Measurements from ENCODE around the gene CYP4A11.
"Not testable (repeated sequence)": the region's sequence is repeated elsewhere in the genome, so short reads cannot be mapped to it uniquely, and the experiment has no call there.

Gene CYP4A11

DNA sequence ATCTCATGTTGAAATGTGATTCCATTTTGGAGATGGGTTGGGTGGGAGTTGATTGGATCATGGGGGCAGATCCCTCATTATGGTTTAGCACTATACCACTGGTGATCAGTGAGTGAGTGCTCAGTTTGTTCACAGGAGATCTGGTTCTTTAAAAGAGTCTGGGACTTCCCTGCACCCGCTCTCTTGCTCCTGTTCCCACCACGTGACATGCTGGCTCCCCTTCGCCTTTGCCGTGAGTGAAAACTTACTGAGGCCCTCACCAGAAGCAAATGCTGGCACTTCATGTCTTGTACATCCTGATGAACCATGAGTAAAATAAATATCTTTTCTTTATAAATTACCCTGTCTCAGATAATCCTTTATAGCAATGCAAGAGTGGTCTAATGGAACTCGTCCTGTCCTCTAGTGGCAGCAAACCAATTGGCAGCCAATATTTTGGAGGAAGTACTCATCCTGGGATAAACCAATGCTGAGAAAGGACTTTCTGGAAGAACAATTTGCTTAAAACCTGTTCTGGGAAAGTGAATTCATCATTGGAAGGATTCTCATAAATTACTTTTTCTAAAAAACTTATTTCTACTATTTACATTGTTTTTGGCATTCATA lies 27.8 kb upstream of the CYP4A11 start:
- peaks cover 4% of the 10 kb centered on the region for H3K27me3 ChIP-seq (ENCODE audit: insufficient read depth, low read length, poor library complexity)
- H4K20me1 ChIP-seq (ENCODE audit: insufficient read depth, low read length) = no peaks in the 10 kb centered on the region
- H3K36me3 ChIP-seq (ENCODE audit: insufficient read depth, low read length) = no peaks in the 10 kb centered on the region
- H2AFZ ChIP-seq (ENCODE audit: low read depth, low read length) = no peak overlapping the region
- H3K4me1 ChIP-seq (ENCODE audit: insufficient read depth, low read length) = no peaks in the 10 kb centered on the region
- no peaks in the 10 kb centered on the region for H3K79me2 ChIP-seq (ENCODE audit: insufficient read depth, low read length)
- TF ChIP-seq, protein P1, sequence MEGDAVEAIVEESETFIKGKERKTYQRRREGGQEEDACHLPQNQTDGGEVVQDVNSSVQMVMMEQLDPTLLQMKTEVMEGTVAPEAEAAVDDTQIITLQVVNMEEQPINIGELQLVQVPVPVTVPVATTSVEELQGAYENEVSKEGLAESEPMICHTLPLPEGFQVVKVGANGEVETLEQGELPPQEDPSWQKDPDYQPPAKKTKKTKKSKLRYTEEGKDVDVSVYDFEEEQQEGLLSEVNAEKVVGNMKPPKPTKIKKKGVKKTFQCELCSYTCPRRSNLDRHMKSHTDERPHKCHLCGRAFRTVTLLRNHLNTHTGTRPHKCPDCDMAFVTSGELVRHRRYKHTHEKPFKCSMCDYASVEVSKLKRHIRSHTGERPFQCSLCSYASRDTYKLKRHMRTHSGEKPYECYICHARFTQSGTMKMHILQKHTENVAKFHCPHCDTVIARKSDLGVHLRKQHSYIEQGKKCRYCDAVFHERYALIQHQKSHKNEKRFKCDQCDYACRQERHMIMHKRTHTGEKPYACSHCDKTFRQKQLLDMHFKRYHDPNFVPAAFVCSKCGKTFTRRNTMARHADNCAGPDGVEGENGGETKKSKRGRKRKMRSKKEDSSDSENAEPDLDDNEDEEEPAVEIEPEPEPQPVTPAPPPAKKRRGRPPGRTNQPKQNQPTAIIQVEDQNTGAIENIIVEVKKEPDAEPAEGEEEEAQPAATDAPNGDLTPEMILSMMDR (IDR thresholded peaks at IDR 0.05; ENCODE audit: borderline replicate concordance, extremely low read depth, low read length, poor library complexity, severe bottlenecking) = peak; percentile 39
- TF ChIP-seq EZH2 (IDR thresholded peaks at IDR 0.05; ENCODE audit: borderline replicate concordance, low read depth, low read length, severe bottlenecking) = no peak
- H3K4me3 ChIP-seq (ENCODE audit: low read depth in 1 of 2, low read length in 2 of 2) = no peak overlapping the region
- H3K4me2 ChIP-seq (ENCODE audit: insufficient read depth, low read length) = no peak overlapping the region
- ATAC-seq (ENCODE audit: insufficient read depth, low read depth) (no peak), DNase-seq (no peak)
- no peaks in the 10 kb centered on the region for H3K9me3 ChIP-seq (ENCODE audit: insufficient read depth, low read length, severe bottlenecking)
- H3K9ac ChIP-seq (ENCODE audit: low read depth, low read length) = no peak overlapping the region
- no peak overlapping the region for H3K27ac ChIP-seq (ENCODE audit: low read length)

DNA sequence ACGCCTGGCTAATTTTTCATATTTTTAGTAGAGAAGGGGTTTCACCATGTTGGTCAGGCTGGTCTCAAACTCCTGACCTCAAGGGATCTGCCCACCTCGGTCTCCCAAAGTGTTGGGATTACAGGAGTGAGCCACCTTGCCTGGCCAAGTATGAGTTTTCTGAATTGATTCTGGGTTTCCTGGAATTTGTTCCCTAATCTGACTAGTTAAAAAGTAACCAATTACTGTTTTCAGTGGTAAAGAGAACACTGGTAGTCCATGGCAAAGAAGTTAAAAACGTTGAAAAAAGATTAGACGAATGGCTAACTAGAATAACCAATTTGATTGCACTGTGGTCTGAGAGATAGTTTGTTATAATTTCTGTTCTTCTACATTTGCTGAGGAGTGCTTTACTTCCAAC lies 21.0 kb upstream of the CYP4A11 start:
- H3K27me3 ChIP-seq (ENCODE audit: insufficient read depth, low read length, poor library complexity); H3K4me3 ChIP-seq (ENCODE audit: low read depth in 1 of 2, low read length in 2 of 2); H3K36me3 ChIP-seq (ENCODE audit: insufficient read depth, low read length); H3K79me2 ChIP-seq (ENCODE audit: insufficient read depth, low read length); DNase-seq; H2AFZ ChIP-seq (ENCODE audit: low read depth, low read length); H3K27ac ChIP-seq (ENCODE audit: low read length); H4K20me1 ChIP-seq (ENCODE audit: insufficient read depth, low read length); H3K4me2 ChIP-seq (ENCODE audit: insufficient read depth, low read length); ATAC-seq (ENCODE audit: insufficient read depth, low read depth); H3K9me3 ChIP-seq (ENCODE audit: insufficient read depth, low read length, severe bottlenecking); H3K9ac ChIP-seq (ENCODE audit: low read depth, low read length); H3K4me1 ChIP-seq (ENCODE audit: insufficient read depth, low read length): not testable (repeated sequence)

DNA sequence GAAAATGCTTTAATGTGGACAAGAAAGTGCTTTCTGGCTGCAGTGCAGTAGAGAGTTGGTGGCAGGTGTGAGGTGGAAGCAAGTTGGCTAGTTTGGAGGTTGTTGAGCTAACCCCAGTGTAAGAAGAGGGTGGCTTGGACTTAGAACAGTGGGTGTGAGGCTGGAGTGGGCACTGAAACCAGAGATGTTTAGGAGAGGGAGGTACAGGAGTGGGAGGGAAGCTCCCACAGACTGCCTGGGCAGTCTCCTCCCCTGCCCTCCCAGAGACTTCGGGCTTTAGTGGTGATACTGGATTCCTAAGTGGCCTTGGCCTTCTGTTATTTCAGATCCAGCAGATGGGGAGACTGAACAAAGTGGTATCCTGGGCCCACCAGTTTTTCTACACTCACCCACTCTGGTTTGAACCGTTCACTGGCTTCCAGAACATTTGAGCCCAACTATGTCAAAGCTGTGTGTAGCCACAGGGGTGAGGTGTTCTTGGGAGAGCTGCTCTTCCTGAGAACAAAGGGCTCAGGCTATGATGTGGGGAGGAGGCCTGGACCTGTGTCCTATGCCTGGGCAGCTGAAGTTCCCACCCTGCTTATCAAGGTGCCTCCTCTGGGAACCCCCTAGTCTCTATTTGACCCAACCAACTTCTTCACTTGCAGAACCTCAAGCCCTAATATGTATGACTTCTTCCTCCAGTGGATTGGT lies 19.9 kb upstream of the CYP4A11 start:
- no peaks in the 10 kb centered on the region for H3K79me2 ChIP-seq (ENCODE audit: insufficient read depth, low read length)
- ATAC-seq (ENCODE audit: insufficient read depth, low read depth) (no peak), DNase-seq (no peak)
- no peak overlapping the region for H3K9ac ChIP-seq (ENCODE audit: low read depth, low read length)
- peaks cover 4% of the 10 kb centered on the region for H3K27me3 ChIP-seq (ENCODE audit: insufficient read depth, low read length, poor library complexity)
- no peak overlapping the region for H3K4me3 ChIP-seq (ENCODE audit: low read depth in 1 of 2, low read length in 2 of 2)
- TF ChIP-seq EZH2 (IDR thresholded peaks at IDR 0.05; ENCODE audit: borderline replicate concordance, low read depth, low read length, severe bottlenecking) = no peak
- TF ChIP-seq, protein P1 (IDR thresholded peaks at IDR 0.05; ENCODE audit: borderline replicate concordance, extremely low read depth, low read length, poor library complexity, severe bottlenecking) = no peak
- H2AFZ ChIP-seq (ENCODE audit: low read depth, low read length) = no peak overlapping the region
- H3K27ac ChIP-seq (ENCODE audit: low read length) = no peak overlapping the region
- H3K4me2 ChIP-seq (ENCODE audit: insufficient read depth, low read length) = no peak overlapping the region
- H3K4me1 ChIP-seq (ENCODE audit: insufficient read depth, low read length) = no peaks in the 10 kb centered on the region
- no peaks in the 10 kb centered on the region for H4K20me1 ChIP-seq (ENCODE audit: insufficient read depth, low read length)
- no peaks in the 10 kb centered on the region for H3K36me3 ChIP-seq (ENCODE audit: insufficient read depth, low read length)
- H3K9me3 ChIP-seq (ENCODE audit: insufficient read depth, low read length, severe bottlenecking) = no peaks in the 10 kb centered on the region

DNA sequence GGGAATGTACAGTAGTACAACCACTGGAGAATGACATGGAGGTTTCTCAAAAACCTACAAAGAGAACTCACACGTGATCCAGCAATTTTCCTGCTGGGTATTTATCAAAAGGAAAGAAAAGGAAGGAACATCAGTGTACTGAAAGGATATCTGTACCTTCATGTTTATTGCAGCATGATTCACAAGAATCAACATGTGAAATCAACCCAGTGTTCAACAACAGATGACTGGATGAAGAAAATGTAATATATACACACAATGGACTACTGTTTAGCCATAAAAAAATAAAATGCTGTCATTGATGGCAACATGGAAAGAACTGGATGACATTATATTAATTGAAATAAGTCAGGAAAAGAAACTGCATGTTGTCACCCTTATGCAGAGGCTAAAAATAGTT lies 19.0 kb upstream of the CYP4A11 start:
- H3K9ac ChIP-seq (ENCODE audit: low read depth, low read length) = no peak overlapping the region
- ATAC-seq (ENCODE audit: insufficient read depth, low read depth) (no peak), DNase-seq (no peak)
- no peak overlapping the region for H2AFZ ChIP-seq (ENCODE audit: low read depth, low read length)
- H3K9me3 ChIP-seq (ENCODE audit: insufficient read depth, low read length, severe bottlenecking) = no peaks in the 10 kb centered on the region
- H4K20me1 ChIP-seq (ENCODE audit: insufficient read depth, low read length) = no peaks in the 10 kb centered on the region
- no peaks in the 10 kb centered on the region for H3K36me3 ChIP-seq (ENCODE audit: insufficient read depth, low read length)
- no peaks in the 10 kb centered on the region for H3K79me2 ChIP-seq (ENCODE audit: insufficient read depth, low read length)
- no peaks in the 10 kb centered on the region for H3K4me1 ChIP-seq (ENCODE audit: insufficient read depth, low read length)
- H3K4me3 ChIP-seq (ENCODE audit: low read depth in 1 of 2, low read length in 2 of 2) = no peak overlapping the region
- H3K27ac ChIP-seq (ENCODE audit: low read length) = no peak overlapping the region
- no peak overlapping the region for H3K4me2 ChIP-seq (ENCODE audit: insufficient read depth, low read length)
- TF ChIP-seq, protein P1 (IDR thresholded peaks at IDR 0.05; ENCODE audit: borderline replicate concordance, extremely low read depth, low read length, poor library complexity, severe bottlenecking) = no peak
- TF ChIP-seq EZH2 (IDR thresholded peaks at IDR 0.05; ENCODE audit: borderline replicate concordance, low read depth, low read length, severe bottlenecking) = no peak
- peaks cover 4% of the 10 kb centered on the region for H3K27me3 ChIP-seq (ENCODE audit: insufficient read depth, low read length, poor library complexity)

DNA sequence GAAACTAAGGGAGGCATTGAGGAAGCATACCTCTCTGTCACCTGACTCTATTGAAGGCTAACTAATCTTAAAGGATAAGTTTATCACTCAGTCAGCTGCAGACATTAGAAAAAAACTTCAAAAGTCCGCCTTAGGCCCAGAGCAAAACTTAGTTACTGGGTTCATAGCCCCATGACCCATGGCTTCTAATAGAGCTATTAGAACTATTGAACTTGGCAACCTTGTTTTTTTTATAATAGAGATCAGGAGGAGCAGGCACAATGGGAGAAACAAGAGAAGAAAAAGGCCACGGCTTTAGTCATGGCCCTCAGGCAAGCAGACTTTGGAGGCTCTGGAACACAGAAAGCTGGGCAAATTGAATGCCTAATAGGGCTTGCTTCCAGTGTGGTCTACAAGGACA lies 13.8 kb upstream of the CYP4A11 start:
- not testable (repeated sequence) for ATAC-seq (ENCODE audit: insufficient read depth, low read depth); DNase-seq; H3K4me3 ChIP-seq (ENCODE audit: low read depth in 1 of 2, low read length in 2 of 2)

DNA sequence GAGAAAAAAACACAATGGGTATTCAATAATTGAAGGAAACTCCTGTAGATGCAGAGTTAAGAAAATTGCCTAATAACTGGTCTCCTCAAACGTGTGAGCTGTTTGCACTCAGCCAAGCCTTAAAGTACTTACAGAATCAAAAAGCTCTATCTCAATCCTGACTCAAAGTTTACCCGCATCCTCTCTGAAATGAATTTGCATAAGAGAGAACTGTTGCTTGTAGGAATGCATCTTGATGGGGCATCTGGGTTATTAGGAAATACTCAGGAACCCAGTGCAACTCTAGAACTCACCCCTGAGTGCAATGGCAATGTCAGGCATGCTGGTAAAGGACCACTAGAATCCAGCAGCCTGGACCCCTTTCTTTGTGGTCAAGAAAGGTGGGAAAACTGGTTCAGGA lies 12.6 kb upstream of the CYP4A11 start:
- H2AFZ ChIP-seq (ENCODE audit: low read depth, low read length) = not testable (repeated sequence)

More for the DNA sequence above, 13.8 kb upstream of the CYP4A11 start:
- not testable (repeated sequence) for H3K4me1 ChIP-seq (ENCODE audit: insufficient read depth, low read length); H3K27me3 ChIP-seq (ENCODE audit: insufficient read depth, low read length, poor library complexity); H2AFZ ChIP-seq (ENCODE audit: low read depth, low read length); H3K79me2 ChIP-seq (ENCODE audit: insufficient read depth, low read length); H3K27ac ChIP-seq (ENCODE audit: low read length); H4K20me1 ChIP-seq (ENCODE audit: insufficient read depth, low read length); H3K9ac ChIP-seq (ENCODE audit: low read depth, low read length); H3K4me2 ChIP-seq (ENCODE audit: insufficient read depth, low read length); H3K9me3 ChIP-seq (ENCODE audit: insufficient read depth, low read length, severe bottlenecking); H3K36me3 ChIP-seq (ENCODE audit: insufficient read depth, low read length)

More for the DNA sequence above, 12.6 kb upstream of the CYP4A11 start:
- H4K20me1 ChIP-seq (ENCODE audit: insufficient read depth, low read length); H3K9me3 ChIP-seq (ENCODE audit: insufficient read depth, low read length, severe bottlenecking); H3K27me3 ChIP-seq (ENCODE audit: insufficient read depth, low read length, poor library complexity); H3K4me2 ChIP-seq (ENCODE audit: insufficient read depth, low read length); H3K27ac ChIP-seq (ENCODE audit: low read length); H3K9ac ChIP-seq (ENCODE audit: low read depth, low read length); H3K36me3 ChIP-seq (ENCODE audit: insufficient read depth, low read length); DNase-seq; H3K79me2 ChIP-seq (ENCODE audit: insufficient read depth, low read length); H3K4me1 ChIP-seq (ENCODE audit: insufficient read depth, low read length); H3K4me3 ChIP-seq (ENCODE audit: low read depth in 1 of 2, low read length in 2 of 2); ATAC-seq (ENCODE audit: insufficient read depth, low read depth): not testable (repeated sequence)

Measured in DND-41 (cell line).